OCI-LY1 (cell line): ENCODE measurements around the gene ITPRID2.

Experiments used
- CTCF ChIP-seq: fragments of 200-600 bp; sonication (generic), shearing (Covaris generic); IDR thresholded peaks from 2 replicates; pipeline ENCODE4 v1.5.1; 2017; ENCODE audit warnings: mild to moderate bottlenecking, antibody characterized with exemption, low read length, moderate library complexity, mixed read lengths
- EZH2 ChIP-seq: fragments of 200-600 bp; sonication (generic), shearing (Covaris generic); IDR thresholded peaks from 2 replicates; pipeline ENCODE4 v1.8.0; 2017; ENCODE audit warnings: borderline replicate concordance, mixed run types, mild to moderate bottlenecking, antibody characterized with exemption, low read length, moderate library complexity, mixed read lengths

GRCh38 chr2:181882246-181883020, 9.1 kb upstream of the ITPRID2 start:
- TF ChIP-seq CTCF (no peak), EZH2 (no peak)
